Stimulated activated CD4-positive, alpha-beta T cell treated with anti-CD3 and anti-CD28 coated beads, Interleukin-1b, Interleukin-23, amount 100 ng/mL, for 24 hours (primary cell): ENCODE data around the gene UBE2D3.
"Not testable (repeated sequence)": the region's sequence is repeated elsewhere in the genome, so short reads cannot be mapped to it uniquely, and the experiment has no call there.

Source experiments
- DNase-seq, 4 experiments: peaks; one replicate each; pipeline ENCODE4 v3.0.0-alpha.2; 2020; ENCODE audit warnings: low read depth in 4 of 4, low spot score in 1 of 4

UBE2D3 gene

GRCh38 chr4:102832105-102832504 is 4.8 kb upstream of the UBE2D3 start:
- no peak for DNase-seq

GRCh38 chr4:102829803-102830202 is 2.5 kb upstream of the UBE2D3 start:
- no peak for DNase-seq

- no peak for DNase-seq
Measured at GRCh38 chr4:102828497-102828808, 1.1 kb upstream of the UBE2D3 start.

- peak; percentile 94 to 98 (median 96) for DNase-seq
Measured at GRCh38 chr4:102827674-102828496, 534 bp upstream of the UBE2D3 start.

- DNase-seq, result no peak
Measured at GRCh38 chr4:102826105-102826889, 1.1 kb downstream of the UBE2D3 start.

GRCh38 chr4:102825261-102826091 is 1.9 kb downstream of the UBE2D3 start:
- DNase-seq, result no peak

- no peak for DNase-seq
Measured at GRCh38 chr4:102824398-102824797, 3.0 kb downstream of the UBE2D3 start.

- no peak for DNase-seq
Measured at GRCh38 chr4:102823897-102824296, 3.5 kb downstream of the UBE2D3 start.

- no peak for DNase-seq
Measured at GRCh38 chr4:102823464-102823863, 3.9 kb downstream of the UBE2D3 start.

GRCh38 chr4:102819588-102820365 is 7.6 kb downstream of the UBE2D3 start:
- no peak for DNase-seq

GRCh38 chr4:102819100-102819499 is 8.3 kb downstream of the UBE2D3 start:
- DNase-seq, result not testable (repeated sequence)

GRCh38 chr4:102817613-102818268 is 9.6 kb downstream of the UBE2D3 start:
- DNase-seq, result no peak

GRCh38 chr4:102817021-102817605 is 10.2 kb downstream of the UBE2D3 start:
- DNase-seq, result no peak

- no peak for DNase-seq
Measured at GRCh38 chr4:102815981-102816380, 11.4 kb downstream of the UBE2D3 start.

GRCh38 chr4:102809691-102810090 is 17.7 kb downstream of the UBE2D3 start:
- DNase-seq, result no peak

- no peak for DNase-seq
Measured at GRCh38 chr4:102809190-102809589, 18.2 kb downstream of the UBE2D3 start.

GRCh38 chr4:102808009-102808408 is 19.3 kb downstream of the UBE2D3 start:
- DNase-seq, result no peak

GRCh38 chr4:102807345-102807744 is 20.0 kb downstream of the UBE2D3 start:
- DNase-seq, result no peak

- DNase-seq, result no peak
Measured at GRCh38 chr4:102799816-102800215, 27.5 kb downstream of the UBE2D3 start.

GRCh38 chr4:102794999-102795398 is 32.4 kb downstream of the UBE2D3 start:
- no peak for DNase-seq
